OCI-LY7 (cell line): ENCODE measurements around the gene C10orf71. TPM values are rescaled to one million over a fixed set of nuclear protein-coding genes. Genes with fewer than 3 reads are reported as not detected.

Experiments used
- BruUV-seq: library from RNA; stranded (reverse); fragments of 400-500 nt; replicated peaks from 2 replicates; lab custom pipeline; 2021; lab: Mats Ljungman, UMichigan
- CTCF ChIA-PET: fragments of 300-600 bp; sonication (Branson Sonifier 250); formaldehyde crosslinking; loops from one replicate; lab custom pipeline; 2022; ENCODE audit warnings: antibody characterized with exemption; ENCODE audit not compliant: unreplicated experiment; lab: Charles Lee
- POLR2A ChIA-PET: fragments of 300-600 bp; sonication (Branson Sonifier 250); formaldehyde crosslinking; loops from one replicate; lab custom pipeline; 2022; ENCODE audit warnings: antibody characterized with exemption; lab: Charles Lee
- DNase-seq: peaks from one replicate; pipeline ENCODE4 v3.0.0-alpha.2; 2015; ENCODE audit warnings: low spot score
- H2AFZ ChIP-seq: fragments of 200-600 bp; sonication (generic), shearing (Covaris generic); 2 replicates; pipeline ENCODE4 v1.6.1; 2014; ENCODE audit warnings: mild to moderate bottlenecking, antibody characterized with exemption, low read length, moderate library complexity
- H3K27ac ChIP-seq: fragments of 200-600 bp; sonication (generic); 2 replicates; pipeline ENCODE4 v1.5.1; 2014; ENCODE audit warnings: mixed run types, low read depth, mild to moderate bottlenecking, moderate library complexity, low read length, inconsistent platforms; ENCODE audit not compliant: poor library complexity, severe bottlenecking
- H3K36me3 ChIP-seq: fragments of 200-600 bp; sonication (generic); 2 replicates; pipeline ENCODE4 v1.6.1; 2014; ENCODE audit warnings: mild to moderate bottlenecking, antibody characterized with exemption, low read length, moderate library complexity, mixed read lengths; ENCODE audit not compliant: insufficient read depth
- H3K4me1 ChIP-seq: fragments of 200-600 bp; sonication (generic); 2 replicates; pipeline ENCODE4 v1.5.1; 2014; ENCODE audit warnings: mild to moderate bottlenecking, low read length; ENCODE audit not compliant: insufficient read depth, poor library complexity, severe bottlenecking
- H3K4me2 ChIP-seq: fragments of 200-600 bp; sonication (generic); 2 replicates; pipeline ENCODE4 v1.6.1; 2014; ENCODE audit warnings: mild to moderate bottlenecking, low read length
- H3K4me3 ChIP-seq: fragments of 200-600 bp; sonication (generic); 2 replicates; pipeline ENCODE4 v1.5.1; 2014; ENCODE audit warnings: mild to moderate bottlenecking, low read depth, low read length; ENCODE audit not compliant: poor library complexity, severe bottlenecking
- H3K79me2 ChIP-seq: fragments of 200-600 bp; sonication (generic); 2 replicates; pipeline ENCODE4 v1.6.1; 2016; ENCODE audit warnings: low read depth, mild to moderate bottlenecking, low read length, moderate library complexity, mixed read lengths; ENCODE audit not compliant: insufficient read depth
- H3K9me2 ChIP-seq: fragments of 200-600 bp; sonication (generic); 2 replicates; pipeline ENCODE4 v1.6.1; 2016; ENCODE audit warnings: mild to moderate bottlenecking, low read length, mixed read lengths; ENCODE audit not compliant: insufficient read depth
- H3K9me3 ChIP-seq: fragments of 200-600 bp; sonication (generic); 2 replicates; pipeline ENCODE4 v1.6.1; 2014; ENCODE audit warnings: mild to moderate bottlenecking, mixed run types, low read length, mixed read lengths
- H4K20me1 ChIP-seq: fragments of 200-600 bp; sonication (generic); 2 replicates; pipeline ENCODE4 v1.6.1; 2014; ENCODE audit warnings: mild to moderate bottlenecking, antibody characterized with exemption, low read length, moderate library complexity, mixed read lengths; ENCODE audit not compliant: insufficient read depth
- EZH2phosphoT487 ChIP-seq: fragments of 200-600 bp; sonication (generic); IDR thresholded peaks from 2 replicates; pipeline ENCODE4 v1.6.1; 2018; ENCODE audit warnings: low read depth, borderline replicate concordance, mild to moderate bottlenecking, mixed run types, antibody characterized with exemption, low read length, moderate library complexity, mixed read lengths
- intact Hi-C: fragments of 100-400 bp; cut with micrococcal nuclease; formaldehyde crosslinking; loops from one replicate; pipeline ENCODE4 v1.10.0; 2022; ENCODE audit not compliant: unreplicated experiment
- total RNA-seq, 2 experiments: library from RNA; depleted of rRNA in 1 of 2; stranded (reverse); fragments of >200 nt in 1 of 2; shearing (Covaris generic) in 1 of 2; gene quantifications; 2 replicates each; pipeline ENCODE4 v1.2.3, GENCODE V29; 2014 to 2022
- TF ChIP-seq, protein P1 (sequence below): fragments of 200-600 bp; sonication (generic); conservative IDR thresholded peaks from 2 replicates; pipeline ENCODE4 v1.5.1; 2014; ENCODE audit warnings: mild to moderate bottlenecking, antibody characterized with exemption, low read length, moderate library complexity, mixed read lengths

The C10orf71 gene
- total RNA-seq, 2 experiments from 2014 or later = 0.06 to 0.08 TPM

DNA sequence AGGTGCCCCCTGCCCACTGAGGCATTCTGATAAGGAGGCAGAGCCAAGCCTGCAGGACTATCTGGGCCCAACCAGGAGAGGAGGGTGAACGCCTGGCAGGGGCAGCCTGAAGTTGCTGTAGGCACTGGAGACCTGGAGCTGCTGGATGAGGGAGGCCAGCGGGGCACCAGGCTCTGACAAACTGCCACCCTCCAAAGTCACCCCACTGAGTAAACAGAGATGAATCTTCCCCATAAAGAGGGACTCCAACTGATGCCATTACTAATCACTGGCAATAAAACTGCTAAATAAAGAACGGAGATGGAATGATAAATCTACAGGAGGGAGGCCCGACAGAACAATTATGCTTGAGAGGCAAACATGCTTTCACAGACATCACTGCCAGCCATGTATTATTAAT is 52.7 kb downstream of the C10orf71 start:
- no peaks in the 10 kb centered on the region for H3K9me2 ChIP-seq
- H3K27ac ChIP-seq = no peak overlapping the region
- H3K4me1 ChIP-seq = no peaks in the 10 kb centered on the region
- H3K4me2 ChIP-seq = no peak overlapping the region
- no peak overlapping the region for H3K4me3 ChIP-seq
- TF ChIP-seq, protein P1, sequence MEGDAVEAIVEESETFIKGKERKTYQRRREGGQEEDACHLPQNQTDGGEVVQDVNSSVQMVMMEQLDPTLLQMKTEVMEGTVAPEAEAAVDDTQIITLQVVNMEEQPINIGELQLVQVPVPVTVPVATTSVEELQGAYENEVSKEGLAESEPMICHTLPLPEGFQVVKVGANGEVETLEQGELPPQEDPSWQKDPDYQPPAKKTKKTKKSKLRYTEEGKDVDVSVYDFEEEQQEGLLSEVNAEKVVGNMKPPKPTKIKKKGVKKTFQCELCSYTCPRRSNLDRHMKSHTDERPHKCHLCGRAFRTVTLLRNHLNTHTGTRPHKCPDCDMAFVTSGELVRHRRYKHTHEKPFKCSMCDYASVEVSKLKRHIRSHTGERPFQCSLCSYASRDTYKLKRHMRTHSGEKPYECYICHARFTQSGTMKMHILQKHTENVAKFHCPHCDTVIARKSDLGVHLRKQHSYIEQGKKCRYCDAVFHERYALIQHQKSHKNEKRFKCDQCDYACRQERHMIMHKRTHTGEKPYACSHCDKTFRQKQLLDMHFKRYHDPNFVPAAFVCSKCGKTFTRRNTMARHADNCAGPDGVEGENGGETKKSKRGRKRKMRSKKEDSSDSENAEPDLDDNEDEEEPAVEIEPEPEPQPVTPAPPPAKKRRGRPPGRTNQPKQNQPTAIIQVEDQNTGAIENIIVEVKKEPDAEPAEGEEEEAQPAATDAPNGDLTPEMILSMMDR = no peak
- no peak for TF ChIP-seq EZH2phosphoT487
- ChIA-PET CTCF (no interaction called here), POLR2A (no interaction called here)
- BruUV-seq = no TSS peak
- no peaks in the 10 kb centered on the region for H3K9me3 ChIP-seq
- H3K36me3 ChIP-seq = no peaks in the 10 kb centered on the region
- H2AFZ ChIP-seq = no peak overlapping the region
- intact Hi-C loops = no loop called here
- H3K79me2 ChIP-seq = no peaks in the 10 kb centered on the region
- H4K20me1 ChIP-seq = no peaks in the 10 kb centered on the region
- no peak for DNase-seq

DNA sequence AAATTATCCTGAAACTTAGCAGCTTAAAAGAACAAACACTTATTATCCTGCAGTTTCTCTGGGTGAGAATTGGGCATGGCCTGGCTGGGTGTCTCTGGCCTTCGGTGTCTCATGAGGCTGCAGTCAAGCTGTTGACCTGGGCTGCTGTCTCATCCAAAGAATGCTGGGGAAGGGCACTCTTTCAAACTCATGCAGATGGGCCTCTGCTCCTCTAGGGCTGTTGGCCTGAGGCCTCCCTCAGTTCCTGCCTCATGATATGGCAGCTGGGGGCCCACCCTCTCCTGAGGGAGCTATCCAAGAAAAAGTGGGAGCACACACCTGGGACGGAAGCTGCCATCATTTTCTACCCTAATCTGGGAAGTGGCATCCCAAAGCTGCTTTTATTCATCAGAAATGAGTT is 53.4 kb downstream of the C10orf71 start:
- H3K4me2 ChIP-seq = no peak overlapping the region
- no peak overlapping the region for H2AFZ ChIP-seq
- no peak overlapping the region for H3K27ac ChIP-seq
- no TSS peak for BruUV-seq
- no peak for DNase-seq
- H3K36me3 ChIP-seq = no peaks in the 10 kb centered on the region
- no peaks in the 10 kb centered on the region for H3K4me1 ChIP-seq
- no peaks in the 10 kb centered on the region for H3K9me3 ChIP-seq
- H4K20me1 ChIP-seq = no peaks in the 10 kb centered on the region
- POLR2A ChIA-PET = no interaction called here
- H3K9me2 ChIP-seq = no peaks in the 10 kb centered on the region
- intact Hi-C loops = no loop called here
- no peaks in the 10 kb centered on the region for H3K79me2 ChIP-seq
- TF ChIP-seq EZH2phosphoT487 = no peak
- TF ChIP-seq, protein P1 = no peak
- no peak overlapping the region for H3K4me3 ChIP-seq
- CTCF ChIA-PET = no interaction called here

DNA sequence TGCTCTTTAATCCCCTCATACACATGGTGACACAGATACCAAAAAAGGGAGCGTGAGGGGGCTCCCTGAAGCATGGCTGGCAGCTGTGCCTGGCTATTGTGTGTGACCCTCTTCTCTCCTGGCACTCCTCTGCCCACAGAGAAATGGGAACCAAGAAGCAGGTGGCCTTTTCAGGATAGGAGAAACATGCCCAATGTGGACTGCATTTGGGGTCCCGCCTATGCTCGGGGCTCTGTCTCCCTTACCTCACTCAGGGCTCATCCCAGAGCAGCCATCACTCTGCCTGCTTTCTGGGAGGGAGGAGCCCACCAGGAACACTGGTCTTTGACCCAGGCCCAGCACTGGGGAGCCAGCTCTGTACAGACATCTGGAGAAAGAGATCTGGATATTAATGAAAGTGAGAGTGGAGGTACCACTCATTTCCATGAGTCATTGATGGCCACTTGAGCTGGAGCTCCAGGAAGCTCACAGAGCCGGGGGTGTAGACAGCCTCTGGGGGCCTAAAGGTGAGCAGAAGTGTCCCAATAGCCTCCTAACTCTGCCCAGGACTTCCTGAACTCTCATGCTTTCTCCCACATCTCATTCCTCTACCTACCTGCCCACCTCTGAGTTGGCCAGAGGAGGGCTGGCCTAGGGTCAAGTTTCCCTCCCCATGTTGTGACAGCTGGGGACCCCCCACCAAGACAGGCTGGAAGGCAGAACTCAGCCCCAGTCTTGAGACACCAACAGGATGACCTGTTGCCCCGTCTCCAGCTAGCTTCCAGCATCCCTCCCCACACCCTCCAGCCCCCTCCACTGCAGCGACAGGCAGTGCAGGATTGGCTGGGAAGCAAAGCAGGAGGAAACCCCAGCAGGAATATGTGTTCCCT is 54.3 kb downstream of the C10orf71 start:
- Histone ChIP-seq H3K4me1 (no peaks in the 10 kb centered on the region), H3K9me3 (no peaks in the 10 kb centered on the region), H3K27ac (no peak overlapping the region), H4K20me1 (no peaks in the 10 kb centered on the region), H3K79me2 (no peaks in the 10 kb centered on the region), H3K4me3 (no peak overlapping the region), H2AFZ (no peak overlapping the region), H3K36me3 (no peaks in the 10 kb centered on the region), H3K9me2 (no peaks in the 10 kb centered on the region), H3K4me2 (no peak overlapping the region)
- ChIA-PET POLR2A (interaction anchor here (0.8 kb wide), 1 partner anchor 10 kb away, joined by 4 read pairs; no protein-coding TSS in a partner anchor), CTCF (no interaction called here)
- BruUV-seq = no TSS peak
- TF ChIP-seq, protein P1 = no peak
- no peak for TF ChIP-seq EZH2phosphoT487
- no peak for DNase-seq
- intact Hi-C loops = no loop called here
